HCT116 (cell line): ENCODE results near the gene CD247. TPM values are rescaled to one million over a fixed set of nuclear protein-coding genes. Genes with fewer than 3 reads are reported as not detected.

Experiments used
- ATAC-seq: fragments of 200-7000 bp; cut with Tn5 transposase; 2 replicates; pipeline ENCODE4 v1.9.1; 2020; ENCODE audit warnings: mild to moderate bottlenecking, moderate library complexity
- BruUV-seq: library from RNA; stranded (reverse); fragments of 400-500 nt; replicated peaks from 2 replicates; lab custom pipeline; 2021; lab: Mats Ljungman, UMichigan
- CTCF ChIA-PET: fragments of 300-600 bp; sonication (Branson Sonifier 250); formaldehyde crosslinking; loops from one replicate; lab custom pipeline; 2021; ENCODE audit warnings: antibody characterized with exemption; lab: Charles Lee
- POLR2A ChIA-PET: fragments of 300-600, 350-600 bp; sonication (Branson Sonifier 250); formaldehyde crosslinking; loops from one replicate; lab custom pipeline; 2021; ENCODE audit warnings: antibody characterized with exemption; lab: Charles Lee
- RAD21 ChIA-PET, 2 experiments: fragments of 300-600 bp; sonication (Branson Sonifier 250); formaldehyde crosslinking; loops; one replicate each; lab custom pipeline; 2023; ENCODE audit warnings: low total read pairs in 2 of 2; ENCODE audit not compliant: uncharacterized antibody in 2 of 2, unreplicated experiment in 2 of 2, low non-redundant PET in 1 of 2; lab: Charles Lee
- DNase-seq: peaks from one replicate; pipeline ENCODE4 v3.0.0-alpha.2; 2010; ENCODE audit warnings: low read depth, low spot score
- H2AFZ ChIP-seq: fragments of 200-600 bp; shearing (Covaris generic), sonication (generic); 2 replicates; pipeline ENCODE4 v1.6.1; 2017; ENCODE audit warnings: low read depth, mixed run types, mixed read lengths, antibody characterized with exemption, low read length; ENCODE audit not compliant: poor library complexity, severe bottlenecking
- H3K27ac ChIP-seq: 2 replicates; pipeline ENCODE4 v1.5.1; 2012; ENCODE audit warnings: low read depth, low read length
- H3K27me3 ChIP-seq: fragments of 200-600 bp; sonication (generic); 2 replicates; pipeline ENCODE4 v1.6.1; 2016; ENCODE audit warnings: mixed run types, low read length, mixed read lengths; ENCODE audit not compliant: insufficient read depth
- H3K36me3 ChIP-seq, 2 experiments: fragments of 200-500 bp in 1 of 2; fragments of 200-600 bp in 1 of 2; sonication (Bioruptor generic) in 1 of 2; sonication (generic) in 1 of 2; 2 replicates each; pipeline versions ENCODE4 v1.5.1 to v1.6.1; 2014 to 2016; ENCODE audit warnings: low read length in 2 of 2, inconsistent platforms in 1 of 2, mixed read lengths in 1 of 2, mixed run types in 1 of 2; ENCODE audit not compliant: insufficient read depth in 2 of 2, control insufficient read depth in 1 of 2
- H3K4me1 ChIP-seq, 2 experiments: fragments of 200-600 bp in 1 of 2; sonication (generic) in 1 of 2; 2 replicates each; pipeline versions ENCODE4 v1.5.1 to v1.6.1; 2012 to 2017; ENCODE audit warnings: low read length in 2 of 2, inconsistent platforms in 1 of 2, mild to moderate bottlenecking in 1 of 2, mixed read lengths in 1 of 2, mixed run types in 1 of 2, moderate library complexity in 1 of 2; ENCODE audit not compliant: insufficient read depth in 2 of 2, control insufficient read depth in 1 of 2
- H3K4me2 ChIP-seq: fragments of 200-600 bp; sonication (generic); 2 replicates; pipeline ENCODE4 v1.6.1; 2017; ENCODE audit warnings: mixed run types, low read length, mixed read lengths
- H3K4me3 ChIP-seq, 2 experiments: fragments of 200-600 bp in 1 of 2; sonication (generic) in 1 of 2; replicated peaks in 1 of 2; 2 replicates each; pipeline ENCODE4 v1.5.1; 2011 to 2016; ENCODE audit warnings: low read length in 2 of 2, control low read depth in 1 of 2, low read depth in 1 of 2, mild to moderate bottlenecking in 1 of 2, mixed read lengths in 1 of 2, mixed run types in 1 of 2
- H3K79me2 ChIP-seq: fragments of 200-600 bp; sonication (generic); 2 replicates; pipeline ENCODE4 v1.6.1; 2017; ENCODE audit warnings: mild to moderate bottlenecking, mixed run types, low read length, moderate library complexity, mixed read lengths; ENCODE audit not compliant: insufficient read depth
- H3K9ac ChIP-seq: fragments of 200-600 bp; sonication (generic); 2 replicates; pipeline ENCODE4 v1.6.1; 2016; ENCODE audit warnings: low read length, mixed read lengths
- H3K9me2 ChIP-seq: fragments of 200-600 bp; sonication (generic), shearing (Covaris generic); 2 replicates; pipeline ENCODE4 v1.6.1; 2017; ENCODE audit warnings: mixed run types, mild to moderate bottlenecking, moderate library complexity; ENCODE audit not compliant: insufficient read depth
- H3K9me3 ChIP-seq, 2 experiments: fragments of 200-500 bp in 1 of 2; fragments of 200-600 bp in 1 of 2; sonication (Bioruptor generic) in 1 of 2; sonication (generic) in 1 of 2; 2 replicates each; pipeline ENCODE4 v1.6.1; 2014 to 2017; ENCODE audit warnings: low read length in 2 of 2, mixed read lengths in 2 of 2, inconsistent platforms in 1 of 2, low read depth in 1 of 2, mild to moderate bottlenecking in 1 of 2, mixed run types in 1 of 2, moderate library complexity in 1 of 2; ENCODE audit not compliant: control insufficient read depth in 1 of 2, insufficient read depth in 1 of 2
- H4K20me1 ChIP-seq: fragments of 200-600 bp; sonication (generic), shearing (Covaris generic); 2 replicates; pipeline ENCODE4 v1.6.1; 2017; ENCODE audit warnings: mixed run types, mild to moderate bottlenecking, moderate library complexity; ENCODE audit not compliant: insufficient read depth
- CTCF ChIP-seq, 3 experiments: fragments of 200-600 bp in 1 of 3; sonication (generic) in 1 of 3; IDR thresholded peaks in 2 of 3; conservative IDR thresholded peaks in 1 of 3; 2 replicates each; pipeline ENCODE4 v1.5.1; 2012 to 2017; ENCODE audit warnings: low read depth in 2 of 3, low read length in 2 of 3, antibody characterized with exemption in 1 of 3, borderline replicate concordance in 1 of 3, control low read depth in 1 of 3, mild to moderate bottlenecking in 1 of 3, mixed read lengths in 1 of 3, mixed run types in 1 of 3, moderate library complexity in 1 of 3; ENCODE audit not compliant: insufficient read depth in 1 of 3
- EGR1 ChIP-seq: IDR thresholded peaks from 2 replicates; pipeline ENCODE4 v1.6.1; 2012; ENCODE audit warnings: low read depth
- ELF1 ChIP-seq: IDR thresholded peaks from 2 replicates; pipeline ENCODE4 v1.6.1; 2012; ENCODE audit warnings: low read depth, borderline replicate concordance
- EZH2 ChIP-seq: fragments of 200-600 bp; sonication (generic); IDR thresholded peaks from 2 replicates; pipeline ENCODE4 v1.6.1; 2017; ENCODE audit warnings: antibody characterized with exemption, mixed run types
- JUND ChIP-seq: IDR thresholded peaks from 2 replicates; pipeline ENCODE4 v1.6.1; 2012
- POLR2AphosphoS5 ChIP-seq: IDR thresholded peaks from 2 replicates; pipeline ENCODE4 v1.6.1; 2011; ENCODE audit warnings: mild to moderate bottlenecking, low read depth, low read length, moderate library complexity
- SIN3A ChIP-seq: IDR thresholded peaks from 2 replicates; pipeline ENCODE4 v1.6.1; 2012; ENCODE audit warnings: low read depth
- SRF ChIP-seq: IDR thresholded peaks from 2 replicates; pipeline ENCODE4 v1.6.1; 2012; ENCODE audit warnings: low read depth
- YY1 ChIP-seq: IDR thresholded peaks from 2 replicates; pipeline ENCODE4 v1.6.1; 2011; ENCODE audit warnings: low read length, low read depth, moderate library complexity, mild to moderate bottlenecking; ENCODE audit not compliant: insufficient replicate concordance; ENCODE audit errors: extremely low read depth
- ZBTB33 ChIP-seq: IDR thresholded peaks from 2 replicates; pipeline ENCODE4 v1.6.1; 2011; ENCODE audit warnings: mild to moderate bottlenecking, low read length, moderate library complexity; ENCODE audit not compliant: insufficient replicate concordance; ENCODE audit errors: extremely low read depth
- intact Hi-C: fragments of 100-400 bp; cut with micrococcal nuclease; formaldehyde crosslinking; loops from 2 replicates; pipeline ENCODE4 v1.10.0; 2022
- total RNA-seq: library from RNA; stranded (reverse); gene quantifications from one replicate; pipeline ENCODE4 v1.2.1, GENCODE V29; 2021; ENCODE audit not compliant: unreplicated experiment
- TF ChIP-seq, protein P1 (sequence below): IDR thresholded peaks from 2 replicates; pipeline ENCODE4 v1.6.1; 2012

Gene CD247
- total RNA-seq, 1 experiment from 2014 or later: 0.57 TPM

GRCh38 chr1:167499664-167500101 is 18.6 kb downstream of the CD247 start (continued):
- TF ChIP-seq ZBTB33 (no peak), JUND (no peak), EGR1 (no peak), SIN3A (no peak), EZH2 (no peak), ELF1 (no peak), YY1 (no peak), POLR2AphosphoS5 (no peak), CTCF (IDR thresholded peaks at IDR 0.05 in 2 of 3, conservative IDR thresholded peaks at IDR 0.05 in 1 of 3; ENCODE audit: borderline replicate concordance in 1 of 3, insufficient read depth in 1 of 3, low read depth in 2 of 3, low read length in 2 of 3) (no peak)
- TF ChIP-seq, protein P1, sequence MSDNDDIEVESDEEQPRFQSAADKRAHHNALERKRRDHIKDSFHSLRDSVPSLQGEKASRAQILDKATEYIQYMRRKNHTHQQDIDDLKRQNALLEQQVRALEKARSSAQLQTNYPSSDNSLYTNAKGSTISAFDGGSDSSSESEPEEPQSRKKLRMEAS: no peak

- Histone ChIP-seq H3K4me2 (no peak overlapping the region), H3K9ac (no peak overlapping the region), H3K27me3 (peaks cover 30% of the 10 kb centered on the region), H2AFZ (no peak overlapping the region), H3K27ac (no peak overlapping the region), H3K79me2 (no peaks in the 10 kb centered on the region), H3K4me1 (no peaks in the 10 kb centered on the region), H3K9me2 (no peaks in the 10 kb centered on the region), H3K9me3 (no peaks in the 10 kb centered on the region), H4K20me1 (no peaks in the 10 kb centered on the region), H3K4me3 (no peak overlapping the region), H3K36me3 (no peaks in the 10 kb centered on the region)
- no TSS peak for BruUV-seq
- intact Hi-C loops: no loop called here
- ChIA-PET RAD21 (no interaction called here), POLR2A (no interaction called here), CTCF (no interaction called here)
- ATAC-seq (no peak), DNase-seq (no peak)
- TF ChIP-seq SRF (no peak), YY1 (no peak)
- TF ChIP-seq, protein P1: no peak
These were observed 19.2 kb downstream of the CD247 start for GRCh38 chr1:167499106-167499505.
